ENCODE measurements around the gene GPC4. TPM values are rescaled to one million over a fixed set of nuclear protein-coding genes. Genes with fewer than 3 reads are reported as not detected.
A peak's percentile ranks its signal among the peaks of the same experiment; 100 is the strongest.

The GPC4 gene
- total RNA-seq, result 10 to 100 TPM in 2 of 4 donors, 1 to 10 TPM in 2; 6.6 to 27.6 (median 11.1) TPM

- peak; percentile 75 for ATAC-seq (ENCODE audit: low FRiP score)
- DNase-seq (ENCODE audit: low spot score), result no peak
- TF ChIP-seq, protein P1, sequence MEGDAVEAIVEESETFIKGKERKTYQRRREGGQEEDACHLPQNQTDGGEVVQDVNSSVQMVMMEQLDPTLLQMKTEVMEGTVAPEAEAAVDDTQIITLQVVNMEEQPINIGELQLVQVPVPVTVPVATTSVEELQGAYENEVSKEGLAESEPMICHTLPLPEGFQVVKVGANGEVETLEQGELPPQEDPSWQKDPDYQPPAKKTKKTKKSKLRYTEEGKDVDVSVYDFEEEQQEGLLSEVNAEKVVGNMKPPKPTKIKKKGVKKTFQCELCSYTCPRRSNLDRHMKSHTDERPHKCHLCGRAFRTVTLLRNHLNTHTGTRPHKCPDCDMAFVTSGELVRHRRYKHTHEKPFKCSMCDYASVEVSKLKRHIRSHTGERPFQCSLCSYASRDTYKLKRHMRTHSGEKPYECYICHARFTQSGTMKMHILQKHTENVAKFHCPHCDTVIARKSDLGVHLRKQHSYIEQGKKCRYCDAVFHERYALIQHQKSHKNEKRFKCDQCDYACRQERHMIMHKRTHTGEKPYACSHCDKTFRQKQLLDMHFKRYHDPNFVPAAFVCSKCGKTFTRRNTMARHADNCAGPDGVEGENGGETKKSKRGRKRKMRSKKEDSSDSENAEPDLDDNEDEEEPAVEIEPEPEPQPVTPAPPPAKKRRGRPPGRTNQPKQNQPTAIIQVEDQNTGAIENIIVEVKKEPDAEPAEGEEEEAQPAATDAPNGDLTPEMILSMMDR (IDR thresholded peaks at IDR 0.05), result no peak
Observed at GRCh38 chrX:133415276-133416105, at the start of gene GPC4. TSS of gene GPC4 (minus strand) at chrX:133415489. CDS start at chrX:133414965, 524 bp downstream.

DNA sequence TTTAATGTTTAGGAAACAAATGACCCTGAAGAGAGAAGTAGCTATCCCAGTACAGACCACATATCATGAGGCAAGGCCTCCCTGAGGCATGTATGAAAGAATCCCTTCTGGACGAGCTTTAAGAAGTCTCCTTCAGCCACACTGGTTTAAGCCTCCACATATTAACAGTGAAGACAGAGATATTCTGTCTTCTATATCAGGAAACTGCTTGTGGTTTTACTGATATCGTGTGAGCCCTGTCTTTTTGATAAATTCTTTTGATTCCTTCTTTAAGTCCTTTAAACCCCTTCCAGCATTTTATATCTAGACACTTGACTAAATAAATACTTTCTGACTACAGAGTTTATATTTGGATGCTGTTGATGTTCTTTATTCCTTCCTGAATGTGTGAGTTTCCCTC, 45.9 kb upstream of the GPC4 start:
- no peak for DNase-seq (ENCODE audit: low spot score)

DNA sequence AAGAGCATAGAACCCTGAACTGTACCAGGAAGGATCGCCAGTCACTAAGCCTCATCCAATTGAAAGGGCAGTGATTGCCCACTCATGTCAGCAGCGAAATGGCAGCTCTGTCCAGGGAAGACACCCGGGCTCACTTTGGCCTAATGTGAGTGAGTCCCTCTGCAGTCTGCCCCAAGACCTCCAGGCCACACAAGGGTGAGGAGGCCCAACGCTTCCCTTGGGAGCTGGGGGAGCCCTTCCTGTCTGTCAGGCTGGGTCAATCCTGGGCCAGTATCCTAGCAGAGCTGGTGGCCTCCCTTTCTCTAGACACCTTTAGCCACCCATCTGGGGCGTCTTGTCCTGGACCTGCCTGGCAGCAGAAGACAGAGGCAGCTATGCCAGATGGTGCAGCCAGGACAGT, 39.6 kb upstream of the GPC4 start:
- ATAC-seq (ENCODE audit: low FRiP score) (no peak), DNase-seq (ENCODE audit: low spot score) (no peak)
- TF ChIP-seq, protein P1 (IDR thresholded peaks at IDR 0.05), result no peak

More for the DNA sequence above, 45.9 kb upstream of the GPC4 start:
- no peak for ATAC-seq (ENCODE audit: low FRiP score)
- TF ChIP-seq, protein P1 (IDR thresholded peaks at IDR 0.05), result no peak

DNA sequence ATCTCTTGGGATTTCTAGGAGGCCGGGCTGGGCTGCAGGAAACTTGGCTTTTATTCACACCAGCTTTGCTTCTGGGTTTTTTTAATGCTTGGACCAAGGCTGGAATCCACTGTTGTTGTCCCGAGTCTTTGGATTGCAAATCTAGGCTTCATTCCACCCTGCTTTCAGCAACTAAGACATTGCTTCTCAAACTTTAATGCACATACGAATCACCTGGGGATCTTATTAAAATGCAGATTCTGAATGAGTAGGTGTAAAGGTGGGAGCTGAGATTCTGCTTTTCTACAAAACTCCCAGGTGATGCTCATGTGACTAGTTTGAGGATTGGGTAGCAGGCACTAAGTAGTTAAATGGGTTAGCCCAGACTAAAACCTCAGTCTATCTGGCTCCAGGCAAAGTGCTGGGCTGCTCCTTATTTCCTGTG, 39.2 kb upstream of the GPC4 start:
- DNase-seq (ENCODE audit: low spot score) (no peak), ATAC-seq (ENCODE audit: low FRiP score) (no peak)
- TF ChIP-seq, protein P1 (IDR thresholded peaks at IDR 0.05), result no peak

- no peak for ATAC-seq (ENCODE audit: low FRiP score)
- no peak for DNase-seq (ENCODE audit: low spot score)
- TF ChIP-seq, protein P1 (IDR thresholded peaks at IDR 0.05), result no peak
Observed at GRCh38 chrX:133448512-133449076, 33.3 kb upstream of the GPC4 start.

GRCh38 chrX:133444952-133445831, 29.9 kb upstream of the GPC4 start:
- ATAC-seq (ENCODE audit: low FRiP score) (no peak), DNase-seq (ENCODE audit: low spot score) (no peak)
- TF ChIP-seq, protein P1 (IDR thresholded peaks at IDR 0.05), result no peak

Data from omental fat pad (tissue), 4 donors.